IPS-20b (cell line): ENCODE results near the gene WEE1.

ENCODE experiments used
- H3K27ac ChIP-seq: one replicate; pipeline ENCODE4 v1.5.1; 2013; ENCODE audit warnings: low read length
- H3K27me3 ChIP-seq: 2 replicates; pipeline ENCODE4 v1.6.1; 2013; ENCODE audit warnings: mild to moderate bottlenecking, low read length, inconsistent platforms; ENCODE audit not compliant: insufficient read depth
- H3K36me3 ChIP-seq: 2 replicates; pipeline ENCODE4 v1.6.1; 2013; ENCODE audit warnings: low read depth, mild to moderate bottlenecking, inconsistent platforms, low read length, moderate library complexity; ENCODE audit not compliant: insufficient read depth
- H3K4me1 ChIP-seq: 2 replicates; pipeline ENCODE4 v1.6.1; 2013; ENCODE audit warnings: mild to moderate bottlenecking, control low read depth, inconsistent platforms, low read length, moderate library complexity; ENCODE audit not compliant: insufficient read depth
- H3K4me3 ChIP-seq: 2 replicates; pipeline ENCODE4 v1.5.1; 2013; ENCODE audit warnings: mild to moderate bottlenecking, low read length, inconsistent platforms
- H3K9ac ChIP-seq: 2 replicates; pipeline ENCODE4 v1.6.1; 2013; ENCODE audit warnings: low read depth, mild to moderate bottlenecking, inconsistent platforms, low read length, moderate library complexity
- H3K9me3 ChIP-seq: 2 replicates; pipeline ENCODE4 v1.6.1; 2013; ENCODE audit warnings: mild to moderate bottlenecking, low read depth, low read length, inconsistent platforms; ENCODE audit not compliant: insufficient read depth

WEE1 gene

GRCh38 chr11:9573052-9573774, at the start of gene WEE1:
TSS of gene WEE1 (plus strand) at chr11:9573670. CDS start at chr11:9573934, 264 bp downstream.
- Histone ChIP-seq H3K4me1 (peaks cover 27% of the 10 kb centered on the region), H3K36me3 (peaks cover 34% of the 10 kb centered on the region), H3K27me3 (no peaks in the 10 kb centered on the region), H3K9ac (peak within 1 kb of the TSS; percentile 97), H3K4me3 (peak within 1 kb of the TSS; percentile 98), H3K27ac (peak within 1 kb of the TSS; percentile 42), H3K9me3 (no peaks in the 10 kb centered on the region)

GRCh38 chr11:9524001-9524400, 49.5 kb upstream of the WEE1 start:
- peaks cover 39% of the 10 kb centered on the region for H3K36me3 ChIP-seq
- H3K9me3 ChIP-seq: no peaks in the 10 kb centered on the region
- peaks cover 11% of the 10 kb centered on the region; the same call in 1 of the 2 replicates for H3K4me1 ChIP-seq
- H3K4me3 ChIP-seq: no peak overlapping the region
- H3K27me3 ChIP-seq: no peaks in the 10 kb centered on the region
- H3K9ac ChIP-seq: no peak overlapping the region
- H3K27ac ChIP-seq: no peak overlapping the region

- Histone ChIP-seq H3K9me3 (no peaks in the 10 kb centered on the region), H3K36me3 (peaks cover 34% of the 10 kb centered on the region), H3K27me3 (no peaks in the 10 kb centered on the region), H3K4me3 (no peak overlapping the region), H3K9ac (no peak overlapping the region), H3K4me1 (peaks cover 12% of the 10 kb centered on the region; the same call in 1 of the 2 replicates), H3K27ac (no peak overlapping the region)
These were observed 48.4 kb upstream of the WEE1 start for GRCh38 chr11:9525116-9525515.

DNA sequence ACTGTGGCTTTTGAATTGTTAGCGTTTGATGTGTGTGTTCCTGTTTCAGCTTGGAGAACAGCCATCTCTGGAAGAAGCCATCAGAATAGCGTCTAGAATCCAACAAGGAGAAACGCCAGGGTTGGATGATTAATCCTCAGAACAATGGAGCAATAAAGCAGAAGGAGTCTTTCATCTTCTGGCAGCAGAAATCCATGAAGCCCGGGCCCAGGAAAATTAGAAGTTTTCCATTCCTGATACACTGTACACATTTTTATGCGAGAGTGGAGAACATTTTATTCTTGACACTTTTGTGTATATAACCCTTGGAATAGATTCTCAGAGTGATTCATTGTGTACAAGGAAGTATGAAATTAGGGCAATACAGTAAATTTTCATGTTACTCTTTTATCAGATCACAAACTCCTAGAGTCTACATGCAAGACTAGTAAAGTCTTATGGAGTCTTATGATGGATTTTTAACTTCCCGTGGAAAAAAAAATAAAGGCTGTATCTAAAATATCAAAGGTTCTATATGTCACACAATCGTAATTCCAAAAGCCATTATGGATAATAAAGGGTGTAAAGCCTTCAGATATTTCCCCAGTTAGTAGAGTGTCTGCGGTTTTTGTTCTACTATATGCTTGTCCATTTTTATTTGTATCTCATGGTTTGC, 45.9 kb upstream of the WEE1 start:
- Histone ChIP-seq H3K4me1 (peaks cover 12% of the 10 kb centered on the region; the same call in 1 of the 2 replicates), H3K4me3 (no peak overlapping the region), H3K27ac (no peak overlapping the region), H3K36me3 (peaks cover 29% of the 10 kb centered on the region), H3K9me3 (no peaks in the 10 kb centered on the region), H3K9ac (no peak overlapping the region), H3K27me3 (no peaks in the 10 kb centered on the region)

- H3K4me1 ChIP-seq: peaks cover 12% of the 10 kb centered on the region; the same call in 1 of the 2 replicates
- H3K9me3 ChIP-seq: no peaks in the 10 kb centered on the region
- no peak overlapping the region for H3K4me3 ChIP-seq
- H3K27ac ChIP-seq: no peak overlapping the region
- no peaks in the 10 kb centered on the region for H3K27me3 ChIP-seq
- H3K36me3 ChIP-seq: peaks cover 29% of the 10 kb centered on the region
- H3K9ac ChIP-seq: no peak overlapping the region
These were observed 45.4 kb upstream of the WEE1 start for GRCh38 chr11:9528136-9528501.

DNA sequence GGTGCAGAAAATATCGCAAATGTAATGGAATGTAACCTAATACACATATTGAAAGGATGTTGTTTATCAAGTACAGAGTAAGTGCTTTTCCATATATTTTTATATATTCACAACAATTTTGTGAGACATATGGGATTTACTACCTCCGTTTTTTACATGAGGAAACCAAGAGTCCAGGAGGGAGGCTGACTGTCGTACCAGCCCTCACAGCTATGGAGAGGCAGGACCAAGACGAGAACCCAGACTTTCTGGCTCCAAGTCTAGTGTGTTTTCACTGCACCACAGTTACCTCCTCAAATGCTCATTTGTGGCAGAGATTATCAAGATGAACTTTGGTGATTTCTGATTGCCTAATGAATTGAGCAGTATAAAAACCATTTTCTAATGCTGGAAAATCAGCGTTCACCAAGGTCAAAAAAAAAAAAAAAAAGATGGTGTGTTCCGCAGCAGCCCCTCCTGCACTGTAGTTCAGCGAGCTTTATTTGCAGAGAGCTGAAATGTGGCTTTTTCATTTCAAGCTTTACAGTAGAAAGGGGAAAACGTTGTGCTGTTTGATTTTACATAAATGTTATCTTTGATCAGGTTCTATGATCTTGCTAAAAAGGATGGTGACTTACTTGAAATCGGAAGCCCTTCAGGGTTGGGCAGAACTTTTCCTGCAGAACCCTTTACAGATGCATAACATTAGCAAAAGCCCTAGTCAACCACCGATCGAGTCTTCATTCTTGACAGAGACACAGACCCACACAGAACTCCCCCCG, 44.7 kb upstream of the WEE1 start:
- Histone ChIP-seq H3K36me3 (peaks cover 29% of the 10 kb centered on the region), H3K4me1 (peaks cover 19% of the 10 kb centered on the region), H3K4me3 (no peak overlapping the region), H3K27me3 (no peaks in the 10 kb centered on the region), H3K27ac (no peak overlapping the region), H3K9ac (no peak overlapping the region), H3K9me3 (no peaks in the 10 kb centered on the region)

GRCh38 chr11:9529334-9529650, 44.2 kb upstream of the WEE1 start:
- no peaks in the 10 kb centered on the region for H3K27me3 ChIP-seq
- peaks cover 29% of the 10 kb centered on the region for H3K36me3 ChIP-seq
- H3K9me3 ChIP-seq: no peaks in the 10 kb centered on the region
- no peak overlapping the region for H3K4me3 ChIP-seq
- peaks cover 21% of the 10 kb centered on the region for H3K4me1 ChIP-seq
- H3K27ac ChIP-seq: no peak overlapping the region
- no peak overlapping the region for H3K9ac ChIP-seq

- Histone ChIP-seq H3K4me3 (no peak overlapping the region), H3K9ac (no peak overlapping the region), H3K9me3 (no peaks in the 10 kb centered on the region), H3K4me1 (peaks cover 27% of the 10 kb centered on the region), H3K36me3 (peaks cover 24% of the 10 kb centered on the region), H3K27ac (no peak overlapping the region), H3K27me3 (no peaks in the 10 kb centered on the region)
These were observed 43.3 kb upstream of the WEE1 start for GRCh38 chr11:9530020-9530621.

DNA sequence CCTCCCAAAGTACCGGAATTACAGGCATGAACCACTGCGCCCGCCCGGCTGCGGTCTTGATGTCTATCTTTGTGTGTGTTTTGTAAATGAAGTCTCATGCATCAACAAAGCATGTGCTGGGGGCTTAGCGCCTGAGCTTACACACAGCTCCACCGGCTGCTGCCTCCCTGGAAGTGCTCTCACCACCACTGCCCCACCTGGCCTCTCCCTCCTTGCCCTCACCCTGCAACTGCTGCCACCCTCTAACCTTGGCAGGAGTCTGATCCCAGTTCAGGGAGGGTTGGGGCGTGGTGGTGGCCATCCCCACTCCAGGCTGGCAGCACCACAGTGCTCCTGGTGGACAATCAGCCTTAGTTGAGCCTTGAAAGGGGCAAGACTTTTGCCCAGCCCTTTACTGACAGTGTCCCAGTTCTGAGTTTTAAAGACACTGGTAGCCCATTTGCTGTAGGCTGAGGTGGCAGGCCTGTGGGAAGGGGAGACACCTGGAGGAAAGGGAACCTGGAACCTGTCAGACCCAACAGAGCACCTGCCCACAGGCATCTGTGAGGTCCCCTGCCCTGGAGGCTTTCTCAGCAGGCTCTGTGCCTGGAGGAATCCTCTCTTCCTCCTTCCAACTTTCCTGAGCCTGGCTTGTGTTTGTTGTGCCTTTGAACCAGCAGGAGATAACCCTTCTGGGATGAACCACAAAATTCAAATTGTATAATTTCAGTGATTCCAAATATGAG, 42.4 kb upstream of the WEE1 start:
- H3K27me3 ChIP-seq: no peaks in the 10 kb centered on the region
- no peaks in the 10 kb centered on the region for H3K9me3 ChIP-seq
- no peak overlapping the region for H3K9ac ChIP-seq
- H3K4me3 ChIP-seq: no peak overlapping the region
- H3K36me3 ChIP-seq: peaks cover 15% of the 10 kb centered on the region
- H3K27ac ChIP-seq: no peak overlapping the region
- H3K4me1 ChIP-seq: peaks cover 27% of the 10 kb centered on the region

GRCh38 chr11:9533058-9533457, 40.4 kb upstream of the WEE1 start:
- H3K9me3 ChIP-seq: no peaks in the 10 kb centered on the region
- no peaks in the 10 kb centered on the region for H3K27me3 ChIP-seq
- no peak overlapping the region for H3K27ac ChIP-seq
- peaks cover 27% of the 10 kb centered on the region for H3K4me1 ChIP-seq
- H3K36me3 ChIP-seq: peaks cover 1% of the 10 kb centered on the region; the same call in 1 of the 2 replicates
- no peak overlapping the region for H3K9ac ChIP-seq
- no peak overlapping the region for H3K4me3 ChIP-seq
